Fibroblast of lung (primary cell): ENCODE results near the gene CALCOCO1.

Experiments used
- EZH2 ChIP-seq: IDR thresholded peaks from 2 replicates; pipeline ENCODE4 v1.5.1; 2012; ENCODE audit warnings: low read length, control low read depth, mild to moderate bottlenecking; ENCODE audit errors: missing control alignments
- TF ChIP-seq, protein P1 (sequence below), 2 donors: IDR thresholded peaks in 1 of 2; conservative IDR thresholded peaks in 1 of 2; 1 replicate in 1 of 2; 2 replicates in 1 of 2; pipeline ENCODE4 v1.5.1; 2011 to 2012; ENCODE audit warnings: low read length in 2 of 2, control low read depth in 1 of 2, inconsistent platforms in 1 of 2, low read depth in 1 of 2, mild to moderate bottlenecking in 1 of 2

- TF ChIP-seq, protein P1, sequence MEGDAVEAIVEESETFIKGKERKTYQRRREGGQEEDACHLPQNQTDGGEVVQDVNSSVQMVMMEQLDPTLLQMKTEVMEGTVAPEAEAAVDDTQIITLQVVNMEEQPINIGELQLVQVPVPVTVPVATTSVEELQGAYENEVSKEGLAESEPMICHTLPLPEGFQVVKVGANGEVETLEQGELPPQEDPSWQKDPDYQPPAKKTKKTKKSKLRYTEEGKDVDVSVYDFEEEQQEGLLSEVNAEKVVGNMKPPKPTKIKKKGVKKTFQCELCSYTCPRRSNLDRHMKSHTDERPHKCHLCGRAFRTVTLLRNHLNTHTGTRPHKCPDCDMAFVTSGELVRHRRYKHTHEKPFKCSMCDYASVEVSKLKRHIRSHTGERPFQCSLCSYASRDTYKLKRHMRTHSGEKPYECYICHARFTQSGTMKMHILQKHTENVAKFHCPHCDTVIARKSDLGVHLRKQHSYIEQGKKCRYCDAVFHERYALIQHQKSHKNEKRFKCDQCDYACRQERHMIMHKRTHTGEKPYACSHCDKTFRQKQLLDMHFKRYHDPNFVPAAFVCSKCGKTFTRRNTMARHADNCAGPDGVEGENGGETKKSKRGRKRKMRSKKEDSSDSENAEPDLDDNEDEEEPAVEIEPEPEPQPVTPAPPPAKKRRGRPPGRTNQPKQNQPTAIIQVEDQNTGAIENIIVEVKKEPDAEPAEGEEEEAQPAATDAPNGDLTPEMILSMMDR (conservative IDR thresholded peaks at IDR 0.05 in 1 of 2, IDR thresholded peaks at IDR 0.05 in 1 of 2; ENCODE audit: low read depth in 1 of 2, low read length in 2 of 2), result no peak
- TF ChIP-seq EZH2, result no peak
These were observed 1.4 kb downstream of the CALCOCO1 start for GRCh38 chr12:53725824-53726223.
